Measurements from ENCODE around the gene ARHGEF12.

ARHGEF12 gene

DNA sequence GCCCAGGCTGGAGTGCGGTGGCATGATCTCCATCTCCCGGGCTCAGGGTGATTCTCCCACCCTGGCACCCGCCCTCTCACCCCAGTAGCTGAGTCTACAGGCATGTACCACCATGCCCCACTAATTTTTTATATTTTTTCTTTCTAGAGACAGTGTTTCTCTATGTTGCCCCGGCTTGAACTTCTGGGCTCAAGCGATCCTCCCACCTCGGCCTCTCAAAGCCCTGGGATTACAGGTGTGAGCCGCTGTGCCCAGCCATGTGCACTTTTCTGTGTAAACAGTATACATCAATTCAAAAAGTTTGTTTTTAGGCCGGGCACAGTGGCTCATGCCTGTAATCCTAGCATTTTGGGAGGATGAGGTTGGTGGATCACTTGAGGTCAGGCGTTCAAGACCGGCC is 190.0 kb downstream of the ARHGEF12 start:
- Histone ChIP-seq H3K4me2 (no peak overlapping the region), H3K27me3 (ENCODE audit: insufficient read depth, low read depth) (no peaks in the 10 kb centered on the region), H4K20me1 (ENCODE audit: insufficient read depth) (no peaks in the 10 kb centered on the region), H3K4me1 (ENCODE audit: low read depth, poor library complexity, severe bottlenecking) (no peaks in the 10 kb centered on the region), H3K79me2 (ENCODE audit: insufficient read depth, low read depth) (no peaks in the 10 kb centered on the region), H3K36me3 (ENCODE audit: insufficient read depth) (no peaks in the 10 kb centered on the region), H3K4me3 (IDR thresholded peaks at IDR 0.05; ENCODE audit: insufficient read depth, low read depth, low read length) (no peak overlapping the region), H3K9ac (no peak overlapping the region), H2AFZ (ENCODE audit: low read depth) (no peak overlapping the region), H3K27ac (no peak overlapping the region)
- TF ChIP-seq, protein P1, sequence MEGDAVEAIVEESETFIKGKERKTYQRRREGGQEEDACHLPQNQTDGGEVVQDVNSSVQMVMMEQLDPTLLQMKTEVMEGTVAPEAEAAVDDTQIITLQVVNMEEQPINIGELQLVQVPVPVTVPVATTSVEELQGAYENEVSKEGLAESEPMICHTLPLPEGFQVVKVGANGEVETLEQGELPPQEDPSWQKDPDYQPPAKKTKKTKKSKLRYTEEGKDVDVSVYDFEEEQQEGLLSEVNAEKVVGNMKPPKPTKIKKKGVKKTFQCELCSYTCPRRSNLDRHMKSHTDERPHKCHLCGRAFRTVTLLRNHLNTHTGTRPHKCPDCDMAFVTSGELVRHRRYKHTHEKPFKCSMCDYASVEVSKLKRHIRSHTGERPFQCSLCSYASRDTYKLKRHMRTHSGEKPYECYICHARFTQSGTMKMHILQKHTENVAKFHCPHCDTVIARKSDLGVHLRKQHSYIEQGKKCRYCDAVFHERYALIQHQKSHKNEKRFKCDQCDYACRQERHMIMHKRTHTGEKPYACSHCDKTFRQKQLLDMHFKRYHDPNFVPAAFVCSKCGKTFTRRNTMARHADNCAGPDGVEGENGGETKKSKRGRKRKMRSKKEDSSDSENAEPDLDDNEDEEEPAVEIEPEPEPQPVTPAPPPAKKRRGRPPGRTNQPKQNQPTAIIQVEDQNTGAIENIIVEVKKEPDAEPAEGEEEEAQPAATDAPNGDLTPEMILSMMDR (conservative IDR thresholded peaks at IDR 0.05; ENCODE audit: low read depth, low read length): no peak

DNA sequence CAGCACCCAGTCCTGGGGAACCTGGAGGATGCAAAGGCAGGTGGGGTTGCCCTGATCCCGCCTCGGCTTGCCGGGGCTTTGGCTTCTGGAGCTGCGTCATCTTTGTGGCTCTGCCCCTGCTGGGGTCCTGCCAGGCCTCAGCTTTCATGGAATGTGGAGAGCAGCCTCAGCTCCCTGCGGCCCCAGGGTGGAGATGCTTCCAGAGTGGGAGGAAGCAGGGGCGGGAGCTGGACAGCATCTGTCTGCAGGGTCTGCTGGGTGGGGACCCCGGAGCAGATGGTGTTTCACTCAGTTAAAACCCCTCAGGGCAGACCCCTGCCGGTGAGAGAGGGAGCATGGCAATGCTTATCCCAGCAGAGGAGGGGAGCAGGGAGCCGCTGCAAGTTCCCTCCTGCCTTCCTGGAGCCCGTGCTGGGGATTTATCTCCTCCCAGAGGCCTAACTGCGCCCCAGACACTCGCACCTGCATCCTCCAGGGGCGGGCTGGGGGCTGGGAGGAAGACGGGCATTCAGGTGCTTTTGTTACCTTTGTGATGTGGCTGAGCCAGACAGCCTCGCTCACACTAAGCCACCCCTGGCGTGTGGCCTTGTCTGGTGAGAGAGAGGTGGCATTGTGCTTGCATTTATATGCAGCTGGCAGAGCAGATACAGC is 191.0 kb downstream of the ARHGEF12 start:
- Histone ChIP-seq H3K9ac (no peak overlapping the region), H2AFZ (ENCODE audit: low read depth) (no peak overlapping the region), H3K27ac (no peak overlapping the region), H3K4me2 (no peak overlapping the region), H4K20me1 (ENCODE audit: insufficient read depth) (no peaks in the 10 kb centered on the region), H3K27me3 (ENCODE audit: insufficient read depth, low read depth) (no peaks in the 10 kb centered on the region), H3K4me3 (IDR thresholded peaks at IDR 0.05; ENCODE audit: insufficient read depth, low read depth, low read length) (no peak overlapping the region), H3K36me3 (ENCODE audit: insufficient read depth) (no peaks in the 10 kb centered on the region), H3K79me2 (ENCODE audit: insufficient read depth, low read depth) (no peaks in the 10 kb centered on the region), H3K4me1 (ENCODE audit: low read depth, poor library complexity, severe bottlenecking) (no peaks in the 10 kb centered on the region)
- TF ChIP-seq, protein P1 (conservative IDR thresholded peaks at IDR 0.05; ENCODE audit: low read depth, low read length): no peak

DNA sequence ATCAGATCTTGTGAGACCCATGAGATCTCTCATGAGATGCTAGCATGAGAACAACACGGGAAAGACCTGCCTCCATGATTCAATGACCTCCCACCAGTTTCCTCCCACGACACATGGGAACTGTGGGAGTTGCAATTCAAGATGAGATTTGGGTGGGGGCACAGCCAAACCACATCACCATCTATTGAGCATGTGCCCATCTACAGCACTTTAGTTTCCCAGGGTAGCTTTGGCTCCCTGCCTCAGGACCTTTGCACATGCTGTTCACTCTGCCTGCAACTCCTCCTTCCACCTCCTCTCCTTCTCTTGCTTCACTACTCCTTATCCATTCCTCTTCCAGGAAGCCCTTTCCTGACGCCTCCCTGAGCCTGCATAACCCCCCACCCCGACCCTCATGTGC is 192.5 kb downstream of the ARHGEF12 start:
- Histone ChIP-seq H3K4me2 (no peak overlapping the region), H3K4me1 (ENCODE audit: low read depth, poor library complexity, severe bottlenecking) (no peaks in the 10 kb centered on the region), H3K4me3 (IDR thresholded peaks at IDR 0.05; ENCODE audit: insufficient read depth, low read depth, low read length) (no peak overlapping the region), H3K9ac (no peak overlapping the region), H4K20me1 (ENCODE audit: insufficient read depth) (no peaks in the 10 kb centered on the region), H3K36me3 (ENCODE audit: insufficient read depth) (no peaks in the 10 kb centered on the region), H3K27me3 (ENCODE audit: insufficient read depth, low read depth) (no peaks in the 10 kb centered on the region), H2AFZ (ENCODE audit: low read depth) (no peak overlapping the region), H3K27ac (no peak overlapping the region), H3K79me2 (ENCODE audit: insufficient read depth, low read depth) (no peaks in the 10 kb centered on the region)
- TF ChIP-seq, protein P1 (conservative IDR thresholded peaks at IDR 0.05; ENCODE audit: low read depth, low read length): no peak

DNA sequence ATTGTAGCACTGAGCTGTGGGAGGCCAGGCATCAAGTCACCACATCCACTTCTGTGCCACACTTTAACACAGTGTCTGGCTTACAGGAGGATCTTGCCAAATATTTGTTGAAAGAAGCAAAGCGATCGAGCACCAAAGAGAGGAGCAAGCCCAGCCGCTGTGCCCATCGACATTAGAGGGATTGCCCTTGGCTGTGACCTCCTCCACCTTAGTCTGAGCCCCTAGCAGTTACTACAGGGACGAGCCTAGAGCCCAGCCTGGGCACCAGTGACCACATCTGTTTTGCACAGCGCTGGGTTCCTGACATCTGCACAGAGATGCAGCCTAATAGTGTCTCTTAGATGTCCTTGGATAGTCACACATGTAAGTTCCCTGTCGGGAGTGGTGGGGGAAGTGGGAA is 193.0 kb downstream of the ARHGEF12 start:
- no peaks in the 10 kb centered on the region for H3K36me3 ChIP-seq (ENCODE audit: insufficient read depth)
- no peak overlapping the region for H3K27ac ChIP-seq
- no peak overlapping the region for H2AFZ ChIP-seq (ENCODE audit: low read depth)
- H3K4me3 ChIP-seq (IDR thresholded peaks at IDR 0.05; ENCODE audit: insufficient read depth, low read depth, low read length): no peak overlapping the region
- H3K4me1 ChIP-seq (ENCODE audit: low read depth, poor library complexity, severe bottlenecking): no peaks in the 10 kb centered on the region
- H3K27me3 ChIP-seq (ENCODE audit: insufficient read depth, low read depth): no peaks in the 10 kb centered on the region
- no peaks in the 10 kb centered on the region for H4K20me1 ChIP-seq (ENCODE audit: insufficient read depth)
- TF ChIP-seq, protein P1 (conservative IDR thresholded peaks at IDR 0.05; ENCODE audit: low read depth, low read length): no peak
- H3K79me2 ChIP-seq (ENCODE audit: insufficient read depth, low read depth): no peaks in the 10 kb centered on the region
- H3K4me2 ChIP-seq: no peak overlapping the region
- H3K9ac ChIP-seq: no peak overlapping the region

Data from KMS-11 (cell line).